ENCODE results near the gene SIRT7. TPM values are rescaled to one million over a fixed set of nuclear protein-coding genes. Genes with fewer than 3 reads are reported as not detected.

SIRT7 gene
- total RNA-seq, 2 experiments from 2014 or later = 49.1 to 69.3 TPM

GRCh38 chr17:81927152-81927652, 9.2 kb upstream of the SIRT7 start:
- intact Hi-C loops (cut with micrococcal nuclease; ENCODE audit: unreplicated experiment) = loop anchor here (2.0 kb wide), 2 partner anchors 56 to 214 kb away; partner anchors contain the start of genes ARHGDIA and SLC25A10
- Histone ChIP-seq H3K9me3 (ENCODE audit: low read length) (no peaks in the 10 kb centered on the region), H2AFZ (ENCODE audit: low read length) (peak overlapping the region; percentile 0; the same call in 1 of the 2 replicates), H3K27ac (ENCODE audit: low read depth, low read length, poor library complexity, severe bottlenecking) (peak overlapping the region; percentile 60), H4K20me1 (ENCODE audit: insufficient read depth, low read length) (no peaks in the 10 kb centered on the region), H3K79me2 (ENCODE audit: insufficient read depth, low read depth, low read length) (peaks cover 37% of the 10 kb centered on the region), H3K9me2 (ENCODE audit: insufficient read depth, low read length) (no peaks in the 10 kb centered on the region), H3K4me1 (ENCODE audit: insufficient read depth, low read length, poor library complexity, severe bottlenecking) (peaks cover 34% of the 10 kb centered on the region), H3K4me2 (ENCODE audit: low read length) (peak overlapping the region; percentile 85), H3K36me3 (ENCODE audit: insufficient read depth, low read length) (peaks cover 7% of the 10 kb centered on the region; the same call in 1 of the 2 replicates), H3K4me3 (ENCODE audit: low read depth, low read length, poor library complexity, severe bottlenecking) (peak overlapping the region; percentile 80)
- BruUV-seq (replicated peaks) = no TSS peak
- peak; percentile 18 for DNase-seq (ENCODE audit: low spot score)
- POLR2A ChIA-PET = interaction anchor here (1.1 to 1.7 kb wide), 3 partner anchors 10 to 111 kb away, joined by 3 to 5 read pairs (median 4); partner anchors contain the start of gene DCXR
- CTCF ChIA-PET (ENCODE audit: unreplicated experiment) = interaction anchor here (0.6 kb wide), 1 partner anchor 224 kb away, joined by 4 read pairs; the partner anchor contains the start of gene MRPL12
- TF ChIP-seq, protein P1, sequence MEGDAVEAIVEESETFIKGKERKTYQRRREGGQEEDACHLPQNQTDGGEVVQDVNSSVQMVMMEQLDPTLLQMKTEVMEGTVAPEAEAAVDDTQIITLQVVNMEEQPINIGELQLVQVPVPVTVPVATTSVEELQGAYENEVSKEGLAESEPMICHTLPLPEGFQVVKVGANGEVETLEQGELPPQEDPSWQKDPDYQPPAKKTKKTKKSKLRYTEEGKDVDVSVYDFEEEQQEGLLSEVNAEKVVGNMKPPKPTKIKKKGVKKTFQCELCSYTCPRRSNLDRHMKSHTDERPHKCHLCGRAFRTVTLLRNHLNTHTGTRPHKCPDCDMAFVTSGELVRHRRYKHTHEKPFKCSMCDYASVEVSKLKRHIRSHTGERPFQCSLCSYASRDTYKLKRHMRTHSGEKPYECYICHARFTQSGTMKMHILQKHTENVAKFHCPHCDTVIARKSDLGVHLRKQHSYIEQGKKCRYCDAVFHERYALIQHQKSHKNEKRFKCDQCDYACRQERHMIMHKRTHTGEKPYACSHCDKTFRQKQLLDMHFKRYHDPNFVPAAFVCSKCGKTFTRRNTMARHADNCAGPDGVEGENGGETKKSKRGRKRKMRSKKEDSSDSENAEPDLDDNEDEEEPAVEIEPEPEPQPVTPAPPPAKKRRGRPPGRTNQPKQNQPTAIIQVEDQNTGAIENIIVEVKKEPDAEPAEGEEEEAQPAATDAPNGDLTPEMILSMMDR (conservative IDR thresholded peaks at IDR 0.05; ENCODE audit: low read length) = no peak
- no peak for TF ChIP-seq EZH2phosphoT487 (IDR thresholded peaks at IDR 0.05; ENCODE audit: borderline replicate concordance, low read depth, low read length)

DNA sequence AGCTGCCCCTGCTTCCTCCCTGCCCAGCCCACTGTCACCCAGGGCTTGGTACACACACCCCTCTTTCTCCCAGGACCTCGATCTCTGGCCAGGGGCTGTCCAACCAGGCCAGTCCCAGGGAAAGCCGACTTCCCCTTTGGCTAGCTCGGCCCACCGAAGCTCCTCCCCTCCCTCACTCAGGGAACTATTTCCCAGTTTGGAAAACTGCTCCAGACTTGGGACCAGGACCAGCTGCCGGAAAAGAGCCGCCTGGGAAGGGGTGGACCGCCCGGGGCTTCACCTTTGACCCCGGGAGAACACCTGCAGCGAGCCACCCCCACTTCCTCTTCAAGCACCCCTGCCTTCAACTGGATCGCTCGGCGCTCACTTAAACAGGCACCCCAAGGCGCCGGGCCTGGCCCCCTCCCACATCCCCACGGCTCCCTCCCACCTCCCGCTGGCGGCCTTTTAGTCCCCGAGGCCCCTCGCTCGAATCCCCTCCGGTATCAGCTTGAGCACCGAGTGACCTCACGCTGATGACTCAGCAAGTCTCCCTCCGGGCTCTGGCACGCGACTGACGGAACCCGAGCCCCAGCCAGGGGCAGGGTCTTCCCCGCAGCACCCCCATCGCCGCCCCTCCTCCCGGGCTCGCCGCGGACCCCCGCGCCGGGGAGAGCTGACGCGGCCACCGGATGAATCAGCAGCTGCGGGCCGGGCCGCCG, 8.6 kb upstream of the SIRT7 start:
- peak overlapping the region; percentile 60 for H3K27ac ChIP-seq (ENCODE audit: low read depth, low read length, poor library complexity, severe bottlenecking)
- H3K9me2 ChIP-seq (ENCODE audit: insufficient read depth, low read length) = no peaks in the 10 kb centered on the region
- BruUV-seq (replicated peaks) = no TSS peak
- CTCF ChIA-PET (ENCODE audit: unreplicated experiment) = no interaction called here
- peak overlapping the region; percentile 85 for H3K4me2 ChIP-seq (ENCODE audit: low read length)
- intact Hi-C loops (cut with micrococcal nuclease; ENCODE audit: unreplicated experiment) = loop anchor here (2.0 kb wide), 2 partner anchors 56 to 214 kb away; partner anchors contain the start of genes ARHGDIA and SLC25A10
- no peaks in the 10 kb centered on the region for H4K20me1 ChIP-seq (ENCODE audit: insufficient read depth, low read length)
- no peaks in the 10 kb centered on the region for H3K9me3 ChIP-seq (ENCODE audit: low read length)
- DNase-seq (ENCODE audit: low spot score) = peak; percentile 70
- peaks cover 11% of the 10 kb centered on the region; the same call in 1 of the 2 replicates for H3K36me3 ChIP-seq (ENCODE audit: insufficient read depth, low read length)
- H2AFZ ChIP-seq (ENCODE audit: low read length) = peak overlapping the region; percentile 0; the same call in 1 of the 2 replicates
- H3K4me3 ChIP-seq (ENCODE audit: low read depth, low read length, poor library complexity, severe bottlenecking) = peak overlapping the region; percentile 80
- POLR2A ChIA-PET = interaction anchor here (0.8 to 2.5 kb wide), 4 partner anchors 10 to 173 kb away, joined by 3 to 8 read pairs (median 4); partner anchors contain the start of gene DCXR
- peaks cover 34% of the 10 kb centered on the region for H3K4me1 ChIP-seq (ENCODE audit: insufficient read depth, low read length, poor library complexity, severe bottlenecking)
- TF ChIP-seq EZH2phosphoT487 (IDR thresholded peaks at IDR 0.05; ENCODE audit: borderline replicate concordance, low read depth, low read length) = no peak
- TF ChIP-seq, protein P1 (conservative IDR thresholded peaks at IDR 0.05; ENCODE audit: low read length) = no peak
- peaks cover 37% of the 10 kb centered on the region for H3K79me2 ChIP-seq (ENCODE audit: insufficient read depth, low read depth, low read length)
